Measurements from ENCODE around the gene ATP2A3.

GRCh38 chr17:3993493-3994220, 29.4 kb upstream of the ATP2A3 start:
- no peak for TF ChIP-seq CTCF (IDR thresholded peaks at IDR 0.05; ENCODE audit: poor library complexity)
- TF ChIP-seq EZH2phosphoT487 (IDR thresholded peaks at IDR 0.05; ENCODE audit: low read depth, severe bottlenecking, unreplicated experiment) = no peak

Data from hepatocyte (in vitro differentiated cells).